Renal cortex interstitium (tissue), 11 donors: ENCODE results near the gene ECHS1. TPM values are rescaled to one million over a fixed set of nuclear protein-coding genes. Genes with fewer than 3 reads are reported as not detected.

ENCODE experiments used
- DNase-seq, 11 donors: peaks; one replicate each; pipeline ENCODE4 v3.0.0-alpha.2; 2013; ENCODE audit warnings: low read depth in 9 of 11, low spot score in 4 of 11; ENCODE audit errors: extremely low read depth in 1 of 11
- polyA plus RNA-seq, 3 donors: library from polyadenylated mRNA; unstranded; fragments of 120-200 nt; gene quantifications; one replicate each; pipeline ENCODE4 v1.2.1, GENCODE V29; 2013; ENCODE audit not compliant: insufficient read length in 3 of 3

ECHS1 gene
- polyA plus RNA-seq, 3 donors = 135 to 149 (median 139) TPM

GRCh38 chr10:133351408-133352318, 21.5 kb downstream of the ECHS1 start:
- no peak for DNase-seq

GRCh38 chr10:133350950-133351329, 22.2 kb downstream of the ECHS1 start:
- no peak for DNase-seq

- no peak for DNase-seq
These were observed 22.7 kb downstream of the ECHS1 start for GRCh38 chr10:133350283-133350949.

- no peak for DNase-seq
These were observed 23.6 kb downstream of the ECHS1 start for GRCh38 chr10:133349577-133350011.

- no peak for DNase-seq
These were observed 24.0 kb downstream of the ECHS1 start for GRCh38 chr10:133349160-133349568.

DNA sequence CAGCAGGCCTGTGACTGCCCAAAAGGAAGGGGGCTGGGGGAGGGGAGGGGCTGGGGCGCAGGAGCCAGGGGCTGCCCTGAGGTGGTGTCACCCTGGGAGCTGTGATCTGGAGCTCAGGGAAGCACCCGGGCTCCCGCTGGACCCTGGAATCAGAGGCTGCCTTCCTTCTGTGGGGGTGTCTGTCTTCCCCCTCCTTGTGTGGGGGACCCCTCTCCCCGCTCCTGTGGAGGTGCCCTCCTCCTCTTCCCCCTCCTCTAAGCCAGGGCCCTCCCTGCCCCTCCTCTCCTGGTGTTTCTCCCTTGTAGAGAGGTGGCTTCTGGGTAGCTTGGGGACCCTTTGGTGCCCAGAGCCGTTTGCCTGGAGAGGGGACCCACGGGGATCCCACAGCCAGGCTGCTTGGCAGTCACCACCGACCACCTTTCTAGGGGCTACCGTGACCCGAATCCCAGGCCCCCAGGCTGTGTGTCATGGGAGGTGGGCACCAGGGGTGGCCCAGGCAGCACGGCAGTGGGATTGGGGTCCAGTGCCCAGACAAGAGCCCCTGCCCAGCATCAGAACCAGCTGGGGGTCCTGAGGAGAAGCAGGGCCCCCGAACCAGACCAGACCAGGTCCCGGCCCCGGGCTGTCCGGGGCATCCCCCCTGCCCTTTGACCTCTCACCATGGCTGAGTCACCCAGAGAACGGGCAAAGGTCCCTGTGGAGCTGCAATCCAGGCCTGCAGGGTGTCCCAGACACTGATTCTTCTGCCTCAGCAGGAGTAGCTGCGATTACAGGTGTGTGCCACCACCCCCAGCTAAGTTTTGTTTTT, 25.2 kb downstream of the ECHS1 start:
- no peak for DNase-seq

- no peak for DNase-seq
These were observed 26.7 kb downstream of the ECHS1 start for GRCh38 chr10:133346413-133346812.

- DNase-seq = no peak
These were observed 28.9 kb downstream of the ECHS1 start for GRCh38 chr10:133344236-133344635.

DNA sequence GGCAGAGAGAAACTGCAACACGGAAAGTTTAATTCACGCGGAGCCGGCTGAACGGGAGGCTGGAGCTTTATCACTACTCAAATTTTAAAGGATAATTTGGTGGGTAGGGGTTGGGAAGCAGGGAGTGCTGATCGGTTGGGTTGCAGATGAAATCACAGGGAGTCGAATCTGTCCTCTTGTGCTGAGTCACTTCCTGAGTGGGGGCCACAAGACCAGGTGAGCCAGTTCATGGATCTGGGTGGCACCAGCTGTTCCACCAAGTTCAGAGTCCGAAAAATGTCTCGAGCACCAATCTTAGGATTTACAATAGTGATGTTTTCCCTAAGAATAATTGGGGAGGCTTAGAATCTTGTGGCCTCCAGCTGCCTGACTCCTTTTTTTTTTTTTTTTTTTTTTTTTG, 29.6 kb downstream of the ECHS1 start:
- no peak for DNase-seq

DNA sequence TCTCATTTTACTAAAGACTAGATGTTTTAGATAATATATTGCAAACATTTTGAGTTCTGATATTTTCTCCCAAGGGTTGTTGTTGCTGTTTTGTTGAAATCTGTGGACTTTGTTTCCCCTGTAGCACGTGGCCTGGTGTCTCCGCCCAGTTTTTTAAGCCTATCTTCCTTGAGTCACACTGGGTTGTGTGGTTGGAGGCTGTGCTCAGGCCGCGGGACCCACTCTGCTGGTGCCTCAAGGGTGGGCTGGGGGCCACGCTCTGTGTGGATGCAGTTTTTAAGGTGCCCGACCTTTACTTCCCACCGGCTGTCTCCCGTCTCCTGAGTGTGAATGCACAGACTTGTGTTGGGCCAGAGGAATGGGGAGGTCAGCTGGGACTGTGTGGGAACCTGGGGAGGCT, 30.2 kb downstream of the ECHS1 start:
- DNase-seq = no peak

DNA sequence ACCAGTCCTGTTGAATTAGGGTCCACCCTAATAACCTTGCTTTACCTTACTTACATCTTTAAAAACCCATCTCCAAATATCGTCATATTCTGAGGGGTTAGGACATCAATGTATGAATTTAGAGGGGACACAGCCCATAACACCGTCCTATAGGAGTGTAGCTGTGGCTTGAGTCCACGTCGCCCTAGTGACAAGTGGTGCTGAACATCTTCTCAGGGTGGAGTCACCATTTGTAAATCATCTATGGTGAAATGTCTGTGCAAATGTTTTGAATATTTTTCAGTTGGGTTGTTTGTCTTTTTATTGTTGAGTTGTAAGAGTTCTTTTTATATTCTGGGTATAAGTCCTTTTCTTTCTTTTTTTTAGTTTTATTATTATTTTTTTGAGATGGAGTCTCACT, 31.2 kb downstream of the ECHS1 start:
- DNase-seq = no peak

DNA sequence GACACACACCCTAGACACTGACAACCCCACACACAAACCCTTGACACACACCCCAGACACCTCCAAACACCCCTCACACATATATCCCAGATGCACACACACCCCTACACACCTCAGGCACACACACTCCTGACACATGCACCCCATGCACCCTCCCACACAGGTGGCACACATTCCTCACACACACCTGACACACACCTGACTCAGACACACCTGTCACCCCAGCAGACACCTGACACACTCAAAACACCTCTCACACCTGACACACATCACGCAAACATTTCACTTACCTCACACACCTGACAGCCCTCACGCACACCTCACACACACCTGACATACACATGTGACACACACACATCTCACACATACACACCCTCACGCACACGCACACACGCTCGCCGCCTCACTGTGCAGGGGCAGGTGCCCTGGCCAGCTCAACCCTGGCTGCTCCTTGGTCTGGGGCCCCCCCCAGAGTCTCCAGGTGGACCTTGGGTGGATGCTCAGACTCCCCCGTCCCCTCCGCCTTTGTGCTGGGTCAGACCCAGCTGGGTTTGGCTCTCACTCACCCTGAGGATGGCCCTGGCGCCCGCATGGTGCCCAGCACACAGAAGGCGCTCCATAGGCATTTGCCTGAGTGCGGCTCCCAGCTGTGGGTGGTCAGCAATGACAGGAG, 33.3 kb downstream of the ECHS1 start:
- DNase-seq = no peak

DNA sequence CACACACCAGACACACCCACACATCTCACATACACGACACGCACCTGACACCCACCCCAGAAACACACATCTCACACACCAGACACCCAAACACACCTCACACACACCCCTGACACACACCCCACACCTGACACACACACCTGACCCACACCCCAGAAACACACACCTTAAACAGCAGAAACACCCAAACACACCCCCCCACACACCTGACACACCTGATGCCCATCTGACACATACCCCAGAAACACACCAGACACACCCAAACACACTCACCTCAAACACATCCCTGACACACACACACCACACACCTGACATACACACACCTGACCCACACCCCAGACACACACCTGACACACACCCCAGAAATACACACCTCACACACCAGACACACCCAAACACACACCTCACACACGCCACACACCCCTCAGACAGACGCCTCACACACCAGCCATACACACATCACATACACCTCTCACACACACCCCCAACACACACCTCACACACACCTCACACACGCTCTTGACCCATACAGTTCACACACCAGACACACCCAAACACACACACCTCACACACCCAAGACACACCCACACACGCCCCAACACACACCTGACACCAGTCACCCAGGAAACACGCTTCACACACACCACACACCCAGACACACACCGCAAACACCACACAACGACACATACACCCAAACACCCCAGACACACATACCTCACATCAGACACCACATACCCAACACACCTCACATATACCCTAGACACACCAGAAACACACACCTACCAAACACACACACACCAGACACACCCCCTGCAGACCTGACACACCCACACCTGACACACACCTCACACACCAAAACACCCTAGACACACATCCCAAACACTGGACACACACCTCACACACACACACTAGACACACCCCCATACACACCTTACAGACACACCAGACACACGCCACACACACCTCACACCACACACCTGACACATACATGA, 34.8 kb downstream of the ECHS1 start:
- no peak for DNase-seq

DNA sequence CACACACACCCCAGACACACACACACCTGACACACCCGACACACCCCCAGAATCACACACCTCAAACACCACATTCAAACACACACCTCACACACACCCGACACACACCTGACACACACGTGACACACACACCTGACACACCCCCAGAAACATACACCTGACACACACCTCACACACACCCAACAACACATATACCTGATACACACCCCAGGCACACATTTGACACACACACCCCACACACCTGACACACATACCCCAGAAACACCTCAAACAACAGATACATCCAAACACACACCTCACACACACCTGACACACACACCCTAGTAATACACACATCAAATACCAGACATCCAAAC, 35.8 kb downstream of the ECHS1 start:
- DNase-seq = no peak

DNA sequence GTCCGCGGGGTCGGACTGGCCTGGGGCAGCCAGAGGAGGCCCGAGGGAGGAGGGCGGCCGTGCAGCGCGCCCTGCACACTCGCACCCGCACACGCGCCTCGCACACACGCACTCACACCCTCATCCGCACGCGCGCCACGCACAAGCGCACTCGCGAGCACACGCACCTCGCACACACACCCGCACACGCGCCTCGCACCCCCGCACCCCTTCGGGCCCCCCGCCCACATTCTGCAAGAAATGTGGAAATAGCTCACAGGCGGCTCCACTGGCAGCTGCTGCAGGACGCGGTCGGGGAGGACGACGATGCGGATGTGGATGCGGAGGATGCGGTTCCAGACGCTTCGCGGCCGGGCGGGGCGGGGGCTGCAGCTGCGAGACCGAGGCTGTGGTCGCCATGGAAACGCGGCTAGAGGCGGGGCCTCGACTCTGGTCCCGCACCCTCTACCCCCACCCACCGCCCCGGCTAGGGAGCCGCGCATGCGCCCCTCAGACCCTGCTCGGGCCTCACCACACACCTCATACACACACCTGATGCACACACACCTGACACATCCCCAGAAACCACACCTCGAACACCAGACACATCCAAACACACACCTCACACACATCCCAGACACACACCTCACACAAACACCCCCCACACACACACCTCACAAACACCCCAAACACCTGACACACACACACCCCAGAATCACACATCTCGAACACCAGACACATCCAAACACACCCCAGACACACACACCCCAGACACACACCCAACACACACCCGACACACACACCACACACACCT, 36.4 kb downstream of the ECHS1 start, which contains the start of gene CALY:
Gene CALY, minus strand, starts transcription at position 320 of the 793 bp plus-strand sequence. CDS start 7,907 bp downstream, outside the sequence.
- no peak for DNase-seq

GRCh38 chr10:133336118-133336576, 37.0 kb downstream of the ECHS1 start:
- DNase-seq = no peak
